HepG2 (cell line): ENCODE results near the gene ANKS1B. TPM values are rescaled to one million over a fixed set of nuclear protein-coding genes. Genes with fewer than 3 reads are reported as not detected.

Experiments used
- ATAC-seq: fragments of 200-7000 bp; cut with Tn5 transposase; 3 replicates; pipeline ENCODE4 v1.9.1; 2020; ENCODE audit warnings: mild to moderate bottlenecking, moderate library complexity
- BruUV-seq: library from RNA; stranded (reverse); fragments of 400-500 nt; replicated peaks from 2 replicates; lab custom pipeline; 2021; lab: Mats Ljungman, UMichigan
- CTCF ChIA-PET: fragments of 300-600 bp; formaldehyde crosslinking; extraction: SDS; loops from one replicate; lab custom pipeline; 2021; ENCODE audit warnings: low total read pairs, inconsistent platforms, low intra/inter-chr PET ratio; lab: Yijun Ruan, JAX
- POLR2A ChIA-PET: fragments of 350-600 bp; sonication (Branson Sonifier 250); formaldehyde crosslinking; loops from one replicate; lab custom pipeline; 2020; ENCODE audit warnings: antibody characterized with exemption, inconsistent platforms; lab: Yijun Ruan, JAX
- DNase-seq: peaks from one replicate; pipeline ENCODE4 v3.0.0-alpha.2; 2015; ENCODE audit warnings: low spot score
- FAIRE-seq: peaks from 3 replicates; lab custom pipeline; 2011; peaks lifted over from hg19 to GRCh38; lab: Jason Lieb, UNC
- H2AFZ ChIP-seq: one replicate; pipeline ENCODE4 v1.6.1; 2011; ENCODE audit warnings: low read length, inconsistent platforms
- H3K27ac ChIP-seq: fragments of 300-600 bp; 3 replicates; pipeline ENCODE4 v1.8.0; 2011; ENCODE audit warnings: mixed run types, mild to moderate bottlenecking, mixed read lengths, low read length, inconsistent platforms; ENCODE audit not compliant: insufficient read depth; ENCODE audit errors: extremely low read length
- H3K27me3 ChIP-seq, 2 experiments: fragments of 200-600 bp in 1 of 2; 2 replicates in 1 of 2; 3 replicates in 1 of 2; pipeline versions ENCODE4 v1.6.0 to v1.8.0; 2011; ENCODE audit warnings: low read length in 2 of 2, mild to moderate bottlenecking in 2 of 2, moderate library complexity in 2 of 2, inconsistent platforms in 1 of 2; ENCODE audit not compliant: insufficient read depth in 2 of 2, control insufficient read depth in 1 of 2
- H3K36me3 ChIP-seq, 2 experiments: fragments of 200-600 bp in 1 of 2; replicated peaks in 1 of 2; 2 replicates in 1 of 2; 3 replicates in 1 of 2; pipeline versions ENCODE4 v1.5.1 to v1.8.0; 2011; ENCODE audit warnings: low read length in 2 of 2, inconsistent platforms in 1 of 2; ENCODE audit not compliant: insufficient read depth in 2 of 2, control insufficient read depth in 1 of 2
- H3K4me1 ChIP-seq: 2 replicates; pipeline ENCODE4 v1.5.1; 2012; ENCODE audit warnings: low read length, inconsistent platforms; ENCODE audit not compliant: insufficient read depth
- H3K4me2 ChIP-seq: 2 replicates; pipeline ENCODE4 v1.6.0; 2011; ENCODE audit warnings: low read depth, low read length, inconsistent platforms
- H3K4me3 ChIP-seq, 3 experiments: fragments of 200-600 bp in 1 of 3; sonication (generic), shearing (Covaris generic) in 1 of 3; replicated peaks in 1 of 3; 2 replicates each; pipeline ENCODE4 v1.5.1; 2011 to 2016; ENCODE audit warnings: low read length in 3 of 3, inconsistent platforms in 2 of 3, low read depth in 2 of 3, mild to moderate bottlenecking in 2 of 3, control low read depth in 1 of 3, mixed read lengths in 1 of 3; ENCODE audit not compliant: insufficient read depth in 1 of 3
- H3K79me2 ChIP-seq: one replicate; pipeline ENCODE4 v1.6.1; 2011; ENCODE audit warnings: low read length, inconsistent platforms; ENCODE audit not compliant: insufficient read depth
- H3K9ac ChIP-seq: 2 replicates; pipeline ENCODE4 v1.6.0; 2011; ENCODE audit warnings: mild to moderate bottlenecking, low read depth, low read length, inconsistent platforms; ENCODE audit not compliant: insufficient read depth
- H3K9me3 ChIP-seq: 2 replicates; pipeline ENCODE4 v1.5.1; 2012; ENCODE audit warnings: mild to moderate bottlenecking, low read length
- H4K20me1 ChIP-seq: 2 replicates; pipeline ENCODE4 v1.6.0; 2011; ENCODE audit warnings: inconsistent platforms, mild to moderate bottlenecking, low read length, moderate library complexity; ENCODE audit not compliant: insufficient read depth
- JUND ChIP-seq: sonication (generic); formaldehyde crosslinking; IDR thresholded peaks from 2 replicates; pipeline ENCODE4 v1.8.0; 2022; ENCODE audit warnings: mild to moderate bottlenecking, missing genetic modification reagents
- MAFK ChIP-seq, 2 experiments: IDR thresholded peaks in 1 of 2; conservative IDR thresholded peaks in 1 of 2; 2 replicates each; pipeline ENCODE4 v1.6.1; 2011; ENCODE audit warnings: improper control_type of control experiment in 2 of 2, low read length in 2 of 2
- MZF1 ChIP-seq: sonication (generic); formaldehyde crosslinking; IDR thresholded peaks from 2 replicates; pipeline ENCODE4 v1.8.1; 2023; ENCODE audit warnings: mild to moderate bottlenecking, missing genetic modification reagents, borderline replicate concordance
- ZMAT3 ChIP-seq: sonication (generic); formaldehyde crosslinking; conservative IDR thresholded peaks from 2 replicates; pipeline ENCODE4 v1.7.0; 2021; ENCODE audit warnings: missing genetic modification reagents
- ZNF597 ChIP-seq: sonication (generic); formaldehyde crosslinking; IDR thresholded peaks from 2 replicates; pipeline ENCODE4 v1.5.0; 2020; ENCODE audit warnings: missing genetic modification reagents
- WGBS: methylation state at CpG from one replicate; pipeline ENCODE4 v1.1.6; 2017; ENCODE audit warnings: low lambda C conversion rate; 5-methylcytosine and 5-hydroxymethylcytosine counted together
- in situ Hi-C: cut with HindIII; loops from 2 replicates; pipeline ENCODE4 v1.10.0; 2017; ENCODE audit warnings: low pct_unique_long_range_greater_than_20kb; ENCODE audit not compliant: extremely low pct_ligation_motif_present
- intact Hi-C: fragments of 100-400 bp; cut with micrococcal nuclease; formaldehyde crosslinking; loops from one replicate; pipeline ENCODE4 v1.10.0; 2022; ENCODE audit not compliant: unreplicated experiment
- polyA plus RNA-seq, 8 experiments: library from polyadenylated mRNA; depleted of rRNA in 3 of 8; stranded (reverse) in 7 of 8; unstranded in 1 of 8; fragments of >200 nt; fragmentation: Illumina TruSeq in 4 of 8; extraction: Trizol in 4 of 8; gene quantifications; 2 replicates each; pipeline versions ENCODE4 v1.2.1 to v1.2.3, GENCODE V29; 2011 to 2016; ENCODE audit warnings: low read depth in 4 of 8, missing spikeins in 1 of 8, mixed read lengths in 1 of 8; ENCODE audit not compliant: insufficient read depth in 1 of 8
- total RNA-seq, 5 experiments: library from RNA; depleted of rRNA; stranded (reverse); fragments of >200 nt; fragmentation: Illumina TruSeq; extraction: Trizol; gene quantifications; 2 replicates each; pipeline ENCODE4 v1.2.3, GENCODE V29; 2016; ENCODE audit warnings: low read depth in 1 of 5
- TF ChIP-seq, protein P1 (sequence below): sonication (generic); formaldehyde crosslinking; IDR thresholded peaks from 2 replicates; pipeline ENCODE4 v1.8.1; 2022; ENCODE audit warnings: mild to moderate bottlenecking, missing genetic modification reagents
- TF ChIP-seq, protein P2 (sequence below): sonication (generic); formaldehyde crosslinking; IDR thresholded peaks from 2 replicates; pipeline ENCODE4 v1.4.0; 2020; ENCODE audit warnings: missing genetic modification reagents

ANKS1B gene
- total and polyA plus RNA-seq, 2 of the 13 experiments (the other 11 are each of a cell fraction or from before 2014, with no cell fraction given) = 0.15 TPM; not detected in 1

DNA sequence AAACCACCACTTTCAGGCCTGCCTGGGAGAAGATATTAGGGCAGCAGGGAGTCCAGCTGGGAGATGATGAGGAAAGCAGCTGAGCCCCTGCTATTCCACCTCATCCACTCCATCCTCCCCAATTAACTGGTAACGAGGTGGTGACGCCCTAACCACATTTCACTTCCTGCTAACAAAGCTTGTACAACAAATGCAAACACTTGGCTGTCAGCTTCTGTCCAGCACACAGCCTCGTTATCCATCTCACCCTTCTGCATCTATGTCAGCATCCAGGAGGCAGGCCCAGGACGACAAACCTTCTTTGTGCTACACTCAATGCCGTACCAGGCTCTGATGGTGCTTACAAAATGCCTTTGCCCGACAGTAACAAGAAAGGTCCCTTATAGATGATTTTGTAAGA is 1114.2 kb downstream of the ANKS1B start (continued):
- TF ChIP-seq, protein P1, sequence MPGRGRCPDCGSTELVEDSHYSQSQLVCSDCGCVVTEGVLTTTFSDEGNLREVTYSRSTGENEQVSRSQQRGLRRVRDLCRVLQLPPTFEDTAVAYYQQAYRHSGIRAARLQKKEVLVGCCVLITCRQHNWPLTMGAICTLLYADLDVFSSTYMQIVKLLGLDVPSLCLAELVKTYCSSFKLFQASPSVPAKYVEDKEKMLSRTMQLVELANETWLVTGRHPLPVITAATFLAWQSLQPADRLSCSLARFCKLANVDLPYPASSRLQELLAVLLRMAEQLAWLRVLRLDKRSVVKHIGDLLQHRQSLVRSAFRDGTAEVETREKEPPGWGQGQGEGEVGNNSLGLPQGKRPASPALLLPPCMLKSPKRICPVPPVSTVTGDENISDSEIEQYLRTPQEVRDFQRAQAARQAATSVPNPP (CRISPR knock-in tag) = no peak
- no peak for TF ChIP-seq JUND

GRCh38 chr12:98869886-98870503 is 1114.7 kb downstream of the ANKS1B start:
- H3K9ac ChIP-seq = no peak overlapping the region
- WGBS = 0% methylated on average over 2 of the region's 2 CpGs
- FAIRE-seq (no peak), ATAC-seq (no peak)
- no peaks in the 10 kb centered on the region for H3K79me2 ChIP-seq
- peaks cover 0 to 11% of the 10 kb centered on the region in 2 experiments; a peak in 3 of 5 replicates for H3K27me3 ChIP-seq
- H3K9me3 ChIP-seq = no peaks in the 10 kb centered on the region
- no peak overlapping the region for H2AFZ ChIP-seq
- H3K27ac ChIP-seq = no peak overlapping the region
- no peaks in the 10 kb centered on the region for H4K20me1 ChIP-seq
- H3K4me2 ChIP-seq = no peak overlapping the region
- CTCF ChIA-PET = no interaction called here
- H3K36me3 ChIP-seq = no peaks in the 10 kb centered on the region
- intact Hi-C loops = no loop called here
- no TSS peak for BruUV-seq
- in situ Hi-C loops = no loop called here
- no peak overlapping the region for H3K4me3 ChIP-seq
- POLR2A ChIA-PET = no interaction called here
- H3K4me1 ChIP-seq = no peaks in the 10 kb centered on the region
- TF ChIP-seq ZNF597 (CRISPR knock-in tag) = no peak
- no peak for TF ChIP-seq ZMAT3 (CRISPR knock-in tag)
- TF ChIP-seq MAFK (conservative IDR thresholded peaks at IDR 0.05 in 1 of 2, IDR thresholded peaks at IDR 0.05 in 1 of 2; ENCODE audit: low read length in 2 of 2) = peak in 1 of 2 experiments; percentile 26; a peak in 1 of 4 replicates
- TF ChIP-seq MZF1 (CRISPR knock-in tag) = no peak
- TF ChIP-seq, protein P2, sequence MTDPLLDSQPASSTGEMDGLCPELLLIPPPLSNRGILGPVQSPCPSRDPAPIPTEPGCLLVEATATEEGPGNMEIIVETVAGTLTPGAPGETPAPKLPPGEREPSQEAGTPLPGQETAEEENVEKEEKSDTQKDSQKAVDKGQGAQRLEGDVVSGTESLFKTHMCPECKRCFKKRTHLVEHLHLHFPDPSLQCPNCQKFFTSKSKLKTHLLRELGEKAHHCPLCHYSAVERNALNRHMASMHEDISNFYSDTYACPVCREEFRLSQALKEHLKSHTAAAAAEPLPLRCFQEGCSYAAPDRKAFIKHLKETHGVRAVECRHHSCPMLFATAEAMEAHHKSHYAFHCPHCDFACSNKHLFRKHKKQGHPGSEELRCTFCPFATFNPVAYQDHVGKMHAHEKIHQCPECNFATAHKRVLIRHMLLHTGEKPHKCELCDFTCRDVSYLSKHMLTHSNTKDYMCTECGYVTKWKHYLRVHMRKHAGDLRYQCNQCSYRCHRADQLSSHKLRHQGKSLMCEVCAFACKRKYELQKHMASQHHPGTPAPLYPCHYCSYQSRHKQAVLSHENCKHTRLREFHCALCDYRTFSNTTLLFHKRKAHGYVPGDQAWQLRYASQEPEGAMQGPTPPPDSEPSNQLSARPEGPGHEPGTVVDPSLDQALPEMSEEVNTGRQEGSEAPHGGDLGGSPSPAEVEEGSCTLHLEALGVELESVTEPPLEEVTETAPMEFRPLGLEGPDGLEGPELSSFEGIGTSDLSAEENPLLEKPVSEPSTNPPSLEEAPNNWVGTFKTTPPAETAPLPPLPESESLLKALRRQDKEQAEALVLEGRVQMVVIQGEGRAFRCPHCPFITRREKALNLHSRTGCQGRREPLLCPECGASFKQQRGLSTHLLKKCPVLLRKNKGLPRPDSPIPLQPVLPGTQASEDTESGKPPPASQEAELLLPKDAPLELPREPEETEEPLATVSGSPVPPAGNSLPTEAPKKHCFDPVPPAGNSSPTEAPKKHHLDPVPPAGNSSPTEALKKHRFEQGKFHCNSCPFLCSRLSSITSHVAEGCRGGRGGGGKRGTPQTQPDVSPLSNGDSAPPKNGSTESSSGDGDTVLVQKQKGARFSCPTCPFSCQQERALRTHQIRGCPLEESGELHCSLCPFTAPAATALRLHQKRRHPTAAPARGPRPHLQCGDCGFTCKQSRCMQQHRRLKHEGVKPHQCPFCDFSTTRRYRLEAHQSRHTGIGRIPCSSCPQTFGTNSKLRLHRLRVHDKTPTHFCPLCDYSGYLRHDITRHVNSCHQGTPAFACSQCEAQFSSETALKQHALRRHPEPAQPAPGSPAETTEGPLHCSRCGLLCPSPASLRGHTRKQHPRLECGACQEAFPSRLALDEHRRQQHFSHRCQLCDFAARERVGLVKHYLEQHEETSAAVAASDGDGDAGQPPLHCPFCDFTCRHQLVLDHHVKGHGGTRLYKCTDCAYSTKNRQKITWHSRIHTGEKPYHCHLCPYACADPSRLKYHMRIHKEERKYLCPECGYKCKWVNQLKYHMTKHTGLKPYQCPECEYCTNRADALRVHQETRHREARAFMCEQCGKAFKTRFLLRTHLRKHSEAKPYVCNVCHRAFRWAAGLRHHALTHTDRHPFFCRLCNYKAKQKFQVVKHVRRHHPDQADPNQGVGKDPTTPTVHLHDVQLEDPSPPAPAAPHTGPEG (CRISPR knock-in tag) = no peak
- TF ChIP-seq, all 625 proteins: peak for 1
- DNase-seq = no peak
